NCI-H2196 (cell line): ENCODE data around the gene RUFY1.
"Not testable (repeated sequence)": the region's sequence is repeated elsewhere in the genome, so short reads cannot be mapped to it uniquely, and the experiment has no call there.

Experiments
- DNase-seq: peaks from one replicate; lab custom pipeline; 2025; ENCODE audit not compliant: unreplicated experiment; lab: John Stamatoyannopoulos, UW

Gene RUFY1

DNA sequence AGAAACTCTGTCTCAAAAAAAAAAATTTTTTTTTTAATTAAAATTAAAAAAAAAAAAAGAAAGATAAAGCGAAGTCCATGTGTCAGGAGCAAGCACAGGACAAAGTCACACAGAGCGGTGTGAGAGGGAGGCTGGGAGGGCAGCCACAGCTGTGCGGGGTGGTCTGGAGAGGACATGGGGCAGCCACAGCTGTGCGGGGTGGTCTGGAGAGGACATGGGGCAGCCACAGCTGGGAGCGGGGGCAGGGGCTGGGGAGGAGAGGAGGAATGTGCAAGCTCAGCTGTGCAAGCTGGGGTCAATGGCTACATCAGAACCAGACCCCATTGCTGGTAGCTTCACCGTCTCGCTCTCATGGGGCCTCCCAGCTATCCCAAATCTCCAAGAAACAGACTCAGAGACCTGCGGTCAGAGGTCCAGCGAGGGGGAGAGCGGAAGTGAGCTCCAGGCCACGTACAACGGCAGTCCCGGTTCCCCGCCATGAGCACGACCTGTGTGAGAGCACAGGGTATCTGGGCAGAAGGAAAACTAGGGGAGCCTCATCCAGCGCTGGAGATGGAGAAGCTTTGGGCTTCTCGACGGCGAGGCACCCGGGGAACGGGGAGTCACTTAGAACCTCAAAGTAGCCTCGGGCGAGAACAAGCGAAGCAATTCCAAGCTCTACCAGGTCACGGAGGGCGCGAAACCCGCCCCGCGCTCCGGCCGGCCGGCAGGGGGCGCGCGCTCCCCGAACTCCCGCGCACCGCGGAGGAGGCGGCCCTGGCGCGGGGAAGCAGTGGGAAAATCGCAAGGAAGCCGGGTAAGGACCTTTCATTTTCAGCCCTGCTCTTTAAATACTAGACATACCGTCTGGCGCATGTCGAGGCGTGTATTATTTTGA lies 107.2 kb downstream of the RUFY1 start:
- not testable (repeated sequence) for DNase-seq

DNA sequence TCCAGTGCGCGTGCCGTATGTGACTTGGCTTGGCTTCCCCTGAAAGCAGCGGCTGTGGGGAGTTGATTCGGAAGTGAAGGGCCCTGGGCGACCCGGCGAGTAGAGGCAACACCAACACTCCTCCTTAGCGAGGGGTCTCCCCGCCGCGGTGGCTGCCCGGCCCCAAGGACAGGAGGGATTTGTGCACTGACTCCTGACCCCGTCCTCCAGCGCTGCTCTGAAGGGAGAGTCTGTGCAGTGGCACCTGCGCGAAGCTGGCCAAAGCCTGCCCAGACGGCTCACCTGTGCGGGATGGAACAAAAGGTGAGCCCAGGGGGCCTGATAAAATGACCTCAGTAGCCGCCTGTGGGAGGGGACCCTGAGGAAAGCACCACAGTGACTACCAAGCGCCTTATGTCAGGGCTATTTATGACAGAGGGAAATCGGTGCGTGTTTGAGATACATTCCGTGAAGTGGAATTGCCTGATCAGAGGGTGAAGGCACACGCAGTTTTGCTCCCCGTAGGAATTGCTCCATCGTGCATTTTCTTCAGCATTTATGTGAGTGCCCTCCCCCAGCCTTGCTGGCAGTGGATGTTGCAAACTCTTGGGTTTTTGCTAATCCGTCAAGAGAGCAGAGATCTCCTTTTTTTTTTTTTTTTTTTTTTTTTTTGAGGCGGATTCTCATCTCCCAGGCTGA lies 108.0 kb downstream of the RUFY1 start:
- DNase-seq: not testable (repeated sequence)
